ENCODE results near the gene TBC1D3B.
"Not testable (repeated sequence)": the region's sequence is repeated elsewhere in the genome, so short reads cannot be mapped to it uniquely, and the experiment has no call there.

The TBC1D3B gene

DNA sequence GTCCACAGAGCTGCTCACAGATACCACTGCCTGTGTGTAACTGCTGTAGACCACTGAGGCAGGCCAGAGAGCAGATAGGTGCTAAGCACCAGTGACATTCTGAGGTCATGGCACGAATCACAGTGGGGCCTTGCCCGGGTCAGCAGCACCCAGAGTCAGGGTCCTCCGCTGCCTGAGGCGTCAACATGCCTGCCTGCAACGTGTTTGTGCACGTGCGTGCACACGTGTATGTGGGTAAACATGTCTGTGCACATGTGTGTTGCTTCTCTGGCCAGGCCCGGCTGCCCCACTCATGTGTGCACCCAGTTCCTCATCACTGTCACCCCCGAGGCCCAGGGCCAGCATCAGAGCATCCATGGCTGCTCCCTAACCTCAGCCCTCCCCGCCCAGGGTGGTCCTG, at the start of gene TBC1D3B:
Gene TBC1D3B, minus strand, starts transcription at position 101 of the 400 bp plus-strand sequence. CDS start 1,586 bp downstream, outside the sequence.
- not testable (repeated sequence) for DNase-seq

- not testable (repeated sequence) for DNase-seq
Measured at GRCh38 chr17:36222967-36223366, 46.5 kb upstream of the TBC1D3B start.

- DNase-seq = not testable (repeated sequence)
Measured at GRCh38 chr17:36221581-36222100, 45.2 kb upstream of the TBC1D3B start.

DNA sequence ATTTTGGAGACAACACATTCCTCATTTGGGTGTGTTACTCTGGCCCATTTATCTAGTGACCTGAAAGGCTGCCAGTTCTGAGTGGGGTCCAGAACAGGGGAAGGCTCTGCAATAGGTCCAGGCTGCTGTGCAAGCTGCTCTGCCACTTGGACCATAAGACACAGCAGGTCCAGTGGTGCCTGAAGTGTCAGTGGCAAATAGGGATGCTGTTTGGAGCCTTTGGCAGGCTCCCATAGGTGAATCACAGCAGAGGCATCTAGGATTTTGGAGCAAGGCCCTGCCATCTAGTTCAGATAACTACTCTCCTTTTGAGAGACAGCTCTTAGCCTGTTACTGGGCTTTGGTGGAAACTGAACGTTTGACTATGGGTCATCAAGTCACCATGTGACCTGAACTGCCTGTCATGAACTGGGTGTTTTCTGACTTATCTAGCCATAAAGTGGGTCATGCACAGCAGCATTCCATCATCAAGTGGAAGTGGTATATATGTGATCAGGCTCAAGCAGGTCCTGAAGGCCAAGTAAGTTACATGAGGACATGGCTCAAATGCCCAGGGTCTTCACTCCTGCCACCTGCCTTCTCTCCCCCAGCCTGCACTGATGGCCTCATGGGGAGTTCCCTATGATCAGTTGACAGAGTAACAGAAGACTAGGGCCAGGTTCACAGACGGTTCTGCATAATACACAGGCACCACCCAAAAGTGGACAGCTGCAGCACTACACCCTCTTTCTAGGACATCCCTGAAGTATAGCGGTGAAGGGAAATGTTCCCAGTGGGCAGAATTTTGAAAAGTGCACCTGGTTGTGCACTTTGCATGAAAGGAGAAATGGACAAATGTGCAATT, 44.5 kb upstream of the TBC1D3B start:
- not testable (repeated sequence) for DNase-seq

DNA sequence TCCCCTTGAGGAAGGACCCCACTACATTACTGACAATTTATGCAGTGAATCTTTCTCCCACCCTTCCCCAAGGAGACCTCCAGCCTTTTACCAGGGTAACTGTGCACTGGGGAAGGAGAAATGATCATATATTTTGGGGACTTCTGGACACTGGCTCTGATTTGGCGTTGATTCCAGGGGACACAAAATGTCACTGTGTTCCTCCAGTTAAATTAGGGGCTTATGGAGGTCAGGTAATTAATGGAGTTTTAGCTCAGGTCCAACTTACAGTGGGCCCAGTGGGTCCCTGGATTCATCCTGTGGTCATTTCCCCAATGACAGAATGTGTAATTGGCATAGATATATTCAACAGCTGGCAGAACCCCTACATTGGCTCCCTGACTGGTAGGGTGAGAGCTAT, 43.1 kb upstream of the TBC1D3B start:
- DNase-seq = not testable (repeated sequence)

GRCh38 chr17:36215406-36216308, 39.2 kb upstream of the TBC1D3B start:
- DNase-seq = not testable (repeated sequence)

GRCh38 chr17:36214918-36215317, 38.5 kb upstream of the TBC1D3B start:
- DNase-seq = no peak

DNA sequence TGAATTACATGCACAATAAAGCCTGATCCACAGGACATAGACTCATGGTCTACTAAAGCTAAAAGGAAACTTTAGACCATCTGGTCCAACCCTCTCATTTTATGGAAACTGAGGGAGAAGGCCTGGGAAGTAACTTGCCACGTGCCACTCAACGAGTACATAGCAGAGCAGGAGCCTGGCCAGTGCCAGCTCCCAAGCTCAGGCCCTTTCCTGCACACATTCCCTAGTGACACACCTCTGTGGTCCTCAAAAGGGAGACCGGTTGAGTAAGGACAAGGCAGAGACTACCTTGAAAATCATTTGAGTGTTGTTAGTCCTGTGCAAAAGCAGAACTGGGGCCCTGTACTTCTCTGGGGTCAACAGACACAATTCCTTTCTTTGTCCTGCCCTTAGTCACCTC, 37.3 kb upstream of the TBC1D3B start:
- DNase-seq = no peak

- no peak for DNase-seq
Measured at GRCh38 chr17:36212966-36213365, 36.5 kb upstream of the TBC1D3B start.

DNA sequence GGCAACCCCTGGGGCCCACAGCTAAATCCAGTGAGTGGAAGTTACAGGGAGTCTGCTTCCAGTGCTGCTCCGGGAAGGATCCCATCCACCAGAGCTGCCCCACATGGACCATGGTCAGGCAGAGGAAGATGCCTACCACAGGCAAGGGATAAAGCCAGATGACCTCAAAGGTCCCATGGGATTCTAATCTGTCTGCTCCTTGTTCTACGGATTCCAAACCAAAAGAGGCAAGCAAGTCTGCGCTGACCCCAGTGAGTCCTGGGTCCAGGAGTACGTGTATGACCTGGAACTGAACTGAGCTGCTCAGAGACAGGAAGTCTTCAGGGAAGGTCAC, 35.8 kb upstream of the TBC1D3B start:
- no peak for DNase-seq

DNA sequence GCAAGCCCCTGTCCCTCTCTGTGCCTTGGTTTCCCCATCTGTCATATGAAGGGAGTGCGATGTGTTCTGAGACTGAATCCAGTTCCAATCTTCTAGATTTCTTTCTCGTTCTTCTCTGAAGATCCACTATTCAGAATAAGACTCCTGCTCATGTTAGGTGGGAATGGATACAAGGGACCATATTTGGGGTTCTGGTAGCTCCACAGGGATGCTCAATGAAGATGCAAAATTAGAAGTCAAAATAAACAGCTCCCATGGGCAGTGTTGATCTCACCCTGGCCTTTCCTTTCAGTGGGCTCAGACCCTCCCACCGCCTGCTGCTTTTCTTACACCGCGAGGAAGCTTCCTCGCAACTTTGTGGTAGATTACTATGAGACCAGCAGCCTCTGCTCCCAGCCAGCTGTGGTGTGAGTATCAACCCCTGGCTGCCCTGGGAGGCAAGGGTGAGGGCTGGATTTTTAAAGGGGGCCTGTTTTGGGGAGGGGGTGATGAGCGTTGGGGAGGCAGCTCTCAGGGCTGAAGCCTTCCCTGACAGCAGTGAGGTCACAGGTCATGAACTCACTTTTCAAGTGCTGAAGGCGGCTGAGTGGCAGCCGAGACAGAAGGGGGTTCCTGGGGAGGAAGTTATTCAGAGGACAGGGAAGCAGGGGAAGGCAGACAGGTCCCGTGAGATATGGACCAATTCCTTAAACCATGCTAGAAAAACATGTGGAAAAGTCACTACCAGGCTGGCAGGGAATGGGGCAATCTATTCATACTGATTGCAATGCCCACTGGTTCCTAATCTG, 35.2 kb upstream of the TBC1D3B start:
- not testable (repeated sequence) for DNase-seq

DNA sequence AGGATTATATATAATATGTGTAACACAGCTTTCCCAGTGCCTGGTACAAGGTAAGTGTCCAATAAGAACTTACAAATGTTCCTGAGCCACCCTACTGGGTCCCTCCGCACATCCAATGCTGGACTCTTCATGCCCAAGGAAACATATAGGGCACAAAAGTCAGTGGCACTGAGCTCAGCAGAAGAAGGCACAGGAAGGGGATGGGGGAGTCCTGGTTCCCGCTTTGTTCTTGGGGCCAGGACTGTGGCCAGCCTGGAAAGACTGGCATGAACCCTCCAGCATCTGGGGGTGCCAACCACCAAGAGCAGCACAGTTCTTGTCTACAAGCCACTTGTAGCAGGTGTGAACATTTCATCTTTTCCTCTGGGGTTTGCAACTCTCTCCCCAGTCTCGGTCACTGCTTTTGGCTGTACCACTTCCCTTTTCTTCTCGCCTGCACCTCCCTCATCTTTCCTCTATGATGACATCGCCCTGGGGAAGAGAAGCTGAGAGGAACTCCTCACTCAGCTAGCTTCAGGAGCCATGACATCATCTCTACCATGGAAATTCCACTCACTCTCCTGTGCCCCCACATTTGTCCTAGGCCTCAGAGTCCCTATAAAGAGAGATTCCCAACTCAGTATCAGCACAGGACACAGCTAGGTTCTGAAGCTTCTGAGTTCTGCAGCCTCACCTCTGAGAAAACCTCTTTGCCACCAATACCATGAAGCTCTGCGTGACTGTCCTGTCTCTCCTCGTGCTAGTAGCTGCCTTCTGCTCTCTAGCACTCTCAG, 34.2 kb upstream of the TBC1D3B start, which contains the start of gene CCL4L2:
Gene CCL4L2, plus strand, starts transcription at position 625 of the 773 bp plus-strand sequence.
- DNase-seq = not testable (repeated sequence)

GRCh38 chr17:36209575-36209974, 33.1 kb upstream of the TBC1D3B start:
- no peak for DNase-seq

DNA sequence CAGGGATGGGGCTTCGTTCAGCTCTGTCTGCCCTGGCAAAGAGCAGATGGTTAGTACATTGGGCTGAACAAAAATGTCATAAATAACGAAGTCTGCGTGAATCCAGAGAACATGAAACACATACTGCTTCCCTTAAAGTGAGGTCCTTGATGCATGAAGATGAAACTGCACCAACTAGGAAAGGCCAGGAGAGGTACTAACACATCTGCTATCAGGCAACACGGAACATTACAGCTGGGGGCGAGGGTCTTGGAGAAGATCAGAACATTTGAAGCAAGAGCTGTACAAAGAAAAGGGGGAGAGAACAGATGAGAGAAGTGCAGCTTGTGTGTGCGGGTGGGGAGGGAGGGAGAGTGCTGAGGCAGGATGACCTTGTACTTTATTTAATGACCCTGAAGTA, 30.9 kb upstream of the TBC1D3B start:
- DNase-seq = not testable (repeated sequence)

GRCh38 chr17:36206486-36206821, 30.0 kb upstream of the TBC1D3B start:
- not testable (repeated sequence) for DNase-seq

DNA sequence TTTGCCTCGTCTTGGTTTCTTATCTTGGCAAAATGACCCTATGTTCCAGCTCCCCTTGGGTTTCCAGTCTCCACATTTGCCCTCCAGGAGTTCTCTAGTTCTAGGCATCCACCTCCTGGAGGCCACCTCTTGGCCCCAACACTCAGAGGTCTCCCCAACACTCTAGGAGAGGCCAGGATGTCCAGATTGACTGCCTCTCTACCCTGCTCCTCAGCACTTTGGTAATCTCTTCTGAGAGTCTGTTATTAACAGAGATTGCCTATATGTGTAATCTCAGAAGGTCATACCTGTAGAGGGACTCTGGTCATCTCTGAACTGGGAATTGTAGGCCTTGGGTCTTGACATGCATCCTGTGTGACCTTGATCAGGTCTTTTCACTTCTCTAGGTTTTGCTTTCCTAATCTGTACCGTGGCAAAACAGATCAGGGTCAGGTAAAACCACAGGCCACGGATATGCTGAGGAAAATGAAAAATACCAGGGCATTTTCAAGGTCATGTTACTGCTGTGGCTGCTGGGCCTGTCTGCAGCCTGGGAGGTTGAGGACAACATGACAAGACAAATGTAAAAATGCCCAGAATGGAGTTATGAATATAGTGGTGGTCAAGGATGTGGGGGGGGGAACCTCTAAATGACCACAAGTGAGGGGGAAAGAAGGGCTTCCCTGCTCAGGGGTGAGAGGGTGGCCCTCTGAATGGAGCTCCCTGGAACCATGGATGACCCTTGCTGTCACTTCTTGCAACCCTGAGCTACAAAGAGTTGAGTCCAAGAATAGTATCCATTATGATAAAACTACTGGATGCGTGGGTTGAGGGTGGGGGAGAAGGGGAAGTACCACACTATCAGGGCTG, 29.4 kb upstream of the TBC1D3B start:
- DNase-seq = no peak

GRCh38 chr17:36204724-36205500, 28.5 kb upstream of the TBC1D3B start:
- DNase-seq = no peak

GRCh38 chr17:36203335-36203734, 26.9 kb upstream of the TBC1D3B start:
- no peak for DNase-seq

- DNase-seq = not testable (repeated sequence)
Measured at GRCh38 chr17:36201506-36201905, 25.1 kb upstream of the TBC1D3B start.

GRCh38 chr17:36201102-36201501, 24.7 kb upstream of the TBC1D3B start:
- not testable (repeated sequence) for DNase-seq

All from EL (cell line).